GM21576 (cell line): ENCODE data around the gene NR2C1.
"Not testable (repeated sequence)": the region's sequence is repeated elsewhere in the genome, so short reads cannot be mapped to it uniquely, and the experiment has no call there.

ENCODE experiments used
- ATAC-seq: cut with Tn5 transposase; IDR thresholded peaks from one replicate; pipeline ENCODE4 v1.9.1; 2021; ENCODE audit warnings: mild to moderate bottlenecking, moderate library complexity; ENCODE audit not compliant: unreplicated experiment

NR2C1 gene

GRCh38 chr12:95003921-95004272 is 69.5 kb downstream of the NR2C1 start:
- no peak for ATAC-seq

- ATAC-seq: peak; percentile 99
Observed at GRCh38 chr12:95003213-95003920, 70.1 kb downstream of the NR2C1 start, which contains the start of gene NDUFA12. TSS of gene NDUFA12 (minus strand) at chr12:95003697. CDS start at chr12:95003680, 17 bp downstream.

GRCh38 chr12:95002754-95003153 is 70.7 kb downstream of the NR2C1 start:
- ATAC-seq: no peak

DNA sequence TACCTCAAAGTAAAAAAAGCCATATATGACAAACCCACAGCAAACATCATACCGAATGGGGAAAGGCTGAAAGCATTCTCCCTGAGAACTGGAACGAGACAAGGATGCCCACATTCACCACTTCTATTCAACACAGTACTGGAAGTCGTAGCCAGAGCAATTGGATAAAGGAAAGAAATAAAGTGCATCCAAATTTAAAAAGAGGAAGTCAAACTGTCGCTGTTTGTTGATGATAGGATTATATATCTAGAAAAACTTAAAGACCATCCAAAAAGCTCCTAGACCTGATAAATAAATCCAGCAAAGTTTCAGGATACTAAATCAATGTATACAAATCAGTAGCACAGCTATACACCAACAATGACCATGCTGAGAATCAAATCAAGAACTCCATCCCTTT is 75.1 kb downstream of the NR2C1 start:
- no peak for ATAC-seq

- ATAC-seq: no peak
Observed at GRCh38 chr12:94997726-94998125, 75.7 kb downstream of the NR2C1 start.

- no peak for ATAC-seq
Observed at GRCh38 chr12:94997061-94997460, 76.4 kb downstream of the NR2C1 start.

- no peak for ATAC-seq
Observed at GRCh38 chr12:94994312-94994711, 79.1 kb downstream of the NR2C1 start.

DNA sequence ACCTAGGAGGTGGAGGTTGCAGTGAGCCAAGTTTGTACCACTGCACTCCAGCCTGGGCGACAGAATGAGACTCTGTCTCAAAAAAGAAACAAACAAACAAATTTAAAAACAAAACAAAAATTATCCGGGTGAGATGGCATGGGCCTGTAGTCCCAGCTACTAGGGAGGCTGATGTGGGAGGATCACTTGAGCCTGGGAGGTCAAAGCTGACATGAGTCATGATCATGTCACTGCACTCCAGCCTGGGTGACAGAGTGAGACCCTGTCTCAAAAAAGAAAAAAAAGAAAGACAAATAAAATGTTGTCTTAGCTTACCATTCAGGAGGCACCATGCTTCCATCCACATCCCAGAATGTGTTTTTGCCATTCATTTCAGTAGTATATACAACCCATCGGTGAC is 79.6 kb downstream of the NR2C1 start:
- ATAC-seq: not testable (repeated sequence)

DNA sequence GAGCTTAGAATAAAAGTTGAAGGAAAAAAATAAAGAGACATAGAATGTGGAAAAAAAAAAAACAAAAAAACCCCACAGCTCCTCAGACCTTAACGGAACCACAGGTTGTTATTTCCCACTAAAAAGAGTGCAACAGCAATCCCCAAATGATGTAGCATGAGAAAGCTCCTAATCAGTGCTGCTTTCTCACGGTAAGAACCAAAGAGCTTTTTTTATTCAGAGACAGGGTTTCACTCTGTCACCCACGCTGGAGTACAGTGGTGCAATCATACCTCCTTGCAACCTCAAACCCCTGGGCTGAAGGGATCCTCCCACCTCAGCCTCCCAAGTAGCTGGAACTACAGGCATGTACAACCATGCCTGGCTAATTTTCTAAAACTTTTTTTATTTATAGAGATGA is 83.2 kb downstream of the NR2C1 start:
- no peak for ATAC-seq

DNA sequence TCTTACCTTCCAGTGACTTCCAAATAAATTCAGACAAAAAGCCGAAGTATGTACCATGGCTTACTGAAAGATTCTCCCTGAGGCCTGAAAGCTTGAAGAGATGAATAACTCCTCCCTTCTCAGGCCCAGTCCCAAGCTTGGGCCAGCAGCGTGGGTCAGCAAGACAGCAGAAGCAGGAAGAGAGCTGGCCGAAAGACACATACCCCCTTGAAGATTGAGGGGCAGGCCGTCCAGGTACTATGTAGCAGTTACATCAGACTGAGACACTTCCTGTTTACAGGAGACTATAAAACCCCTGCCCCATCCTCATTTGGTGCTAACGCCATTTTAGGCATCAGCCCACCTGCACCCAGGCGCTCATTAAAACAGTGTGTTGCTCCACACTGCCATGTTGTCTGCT is 84.9 kb downstream of the NR2C1 start:
- no peak for ATAC-seq

DNA sequence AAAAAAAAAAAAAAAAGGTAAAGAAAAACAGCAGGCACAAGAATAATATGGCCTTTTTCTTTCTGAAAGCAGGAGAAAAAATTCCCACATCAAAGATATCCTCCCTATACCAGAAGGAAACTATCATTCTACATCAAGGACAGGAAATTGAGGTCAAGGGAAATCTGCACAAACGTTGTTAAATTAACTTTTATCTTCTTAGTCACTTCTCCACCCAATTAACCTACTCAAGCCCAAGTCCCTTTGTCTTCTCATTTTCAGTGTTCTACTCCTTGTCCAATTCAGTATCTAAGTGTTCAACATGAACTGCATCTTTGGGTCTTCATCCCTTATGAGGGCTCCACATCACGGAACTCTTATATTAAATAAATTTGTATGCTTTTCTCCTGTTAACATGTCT is 85.6 kb downstream of the NR2C1 start:
- no peak for ATAC-seq

DNA sequence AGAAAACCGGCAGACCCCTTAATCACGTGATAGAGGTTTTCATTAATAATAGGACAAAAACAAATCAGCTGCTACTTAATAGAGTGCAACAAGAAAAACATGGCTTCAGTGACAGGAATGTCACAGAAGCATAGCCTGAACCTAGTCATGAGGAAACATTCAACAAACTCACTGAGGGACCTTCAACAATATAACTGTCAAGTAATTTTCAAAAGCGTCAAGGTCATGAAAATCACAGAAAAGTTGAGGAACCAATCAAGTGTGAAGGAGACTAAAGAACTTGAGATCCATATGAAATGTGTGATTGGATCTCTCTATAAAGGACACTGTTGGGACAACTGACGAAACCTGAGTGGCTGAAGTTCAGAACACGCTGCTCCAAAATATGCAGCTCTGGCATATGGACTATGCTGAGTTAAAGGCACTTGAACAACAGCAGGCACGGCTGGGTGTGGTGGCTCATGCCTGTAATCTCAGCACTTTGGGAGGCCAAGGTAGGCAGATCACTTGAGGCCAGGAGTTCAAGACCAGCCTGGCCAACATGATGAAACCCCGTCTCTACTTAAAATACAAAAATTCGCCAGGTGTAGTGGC is 86.2 kb downstream of the NR2C1 start:
- ATAC-seq: no peak

DNA sequence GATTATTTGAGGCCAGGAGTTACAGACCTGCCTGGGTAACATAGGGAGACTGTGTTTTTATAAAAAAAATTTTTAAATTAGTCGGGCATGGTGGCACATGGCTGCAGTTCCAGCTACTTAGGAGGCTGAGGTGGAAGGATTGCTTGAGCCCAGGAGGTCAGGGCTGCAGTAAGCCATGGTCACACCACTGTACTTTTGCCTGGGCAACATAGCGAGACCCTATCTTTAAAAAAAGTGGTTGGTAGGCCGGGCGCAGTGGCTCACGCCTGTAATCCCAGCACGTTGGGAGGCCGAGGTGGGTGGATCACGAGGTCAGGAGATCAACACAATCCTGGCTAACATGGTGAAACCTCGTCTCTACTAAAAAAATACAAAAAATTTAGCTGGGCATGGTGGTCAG is 88.3 kb downstream of the NR2C1 start:
- not testable (repeated sequence) for ATAC-seq

- no peak for ATAC-seq
Observed at GRCh38 chr12:94983321-94983720, 90.1 kb downstream of the NR2C1 start.

DNA sequence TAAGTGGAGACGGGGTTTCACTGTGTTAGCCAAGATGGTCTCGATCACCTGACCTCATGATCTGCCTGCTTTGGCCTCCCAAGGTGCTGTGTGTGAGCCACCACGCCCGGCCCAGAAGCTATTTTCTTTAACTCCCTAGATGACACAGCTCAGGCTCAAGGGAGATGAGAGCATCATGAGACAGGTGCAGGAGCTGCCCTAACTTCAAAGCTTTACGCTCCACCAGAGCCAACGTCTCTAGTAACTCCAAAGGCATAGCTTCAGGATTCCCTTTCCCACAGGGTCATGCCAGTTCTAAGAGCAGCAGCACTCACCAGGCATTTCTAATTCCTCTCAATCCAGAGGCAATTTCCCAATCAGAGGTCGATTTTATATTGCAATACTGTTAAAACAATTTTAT is 91.0 kb downstream of the NR2C1 start:
- no peak for ATAC-seq

GRCh38 chr12:94980577-94980976 is 92.8 kb downstream of the NR2C1 start:
- no peak for ATAC-seq

GRCh38 chr12:94979941-94980340 is 93.5 kb downstream of the NR2C1 start:
- no peak for ATAC-seq

- no peak for ATAC-seq
Observed at GRCh38 chr12:94977766-94978468, 95.5 kb downstream of the NR2C1 start.

DNA sequence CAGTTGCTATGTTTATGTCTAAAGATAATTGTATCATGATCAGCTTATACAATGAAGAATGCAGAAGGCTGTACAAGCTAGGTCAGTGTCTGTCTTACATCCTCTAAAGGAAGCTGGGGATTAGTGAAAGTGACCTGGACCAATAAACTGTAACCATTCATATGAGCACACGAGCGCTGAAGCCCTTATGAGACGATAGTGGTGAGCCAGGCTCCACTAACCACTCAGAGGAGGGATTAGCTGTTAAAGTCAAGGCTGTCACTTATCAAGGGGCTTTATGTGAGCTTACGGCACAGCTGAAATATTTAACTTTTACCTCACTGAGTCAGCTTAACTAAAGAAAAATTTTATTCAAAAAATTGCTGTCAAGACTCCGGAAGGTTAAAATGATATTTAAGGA is 100.2 kb downstream of the NR2C1 start:
- ATAC-seq: no peak

DNA sequence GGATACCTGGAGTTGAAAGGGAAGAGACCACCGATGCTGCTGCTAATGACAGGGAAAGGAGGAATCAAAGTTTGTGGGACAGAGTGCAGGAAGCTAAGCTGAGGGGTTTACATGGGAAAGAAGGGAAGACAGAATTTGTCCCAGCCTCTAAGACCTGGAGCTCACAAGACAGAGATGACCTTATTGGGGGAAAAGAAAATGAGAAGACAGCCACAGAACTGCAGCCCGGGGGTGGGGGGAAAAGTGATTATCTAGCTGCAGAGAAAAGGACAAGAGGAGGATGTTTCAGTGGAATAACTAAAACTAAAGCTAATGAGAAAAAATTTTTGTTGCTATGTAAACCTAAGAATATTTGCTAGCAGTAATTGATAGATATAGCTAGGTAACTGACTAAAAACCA is 100.6 kb downstream of the NR2C1 start:
- ATAC-seq: no peak

DNA sequence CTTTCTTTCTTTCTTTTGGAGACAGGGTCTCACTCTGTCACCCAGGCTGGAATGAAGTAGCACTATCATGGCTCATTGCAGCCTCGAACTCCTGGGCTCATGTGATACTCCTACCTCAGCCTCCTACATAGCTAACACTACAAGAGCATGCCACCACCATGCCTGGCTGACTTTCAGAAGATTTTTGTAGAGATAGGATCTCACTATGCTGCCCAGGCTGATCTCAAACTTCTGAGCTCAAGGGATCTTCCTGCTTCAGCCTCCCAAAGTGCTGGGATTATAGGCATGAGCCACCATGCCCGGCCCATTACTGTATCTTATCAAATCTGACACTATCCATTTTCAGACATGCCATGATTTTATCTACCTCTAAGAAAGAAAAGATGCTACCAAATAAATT is 101.5 kb downstream of the NR2C1 start:
- ATAC-seq: no peak

- no peak for ATAC-seq
Observed at GRCh38 chr12:94970560-94970959, 102.9 kb downstream of the NR2C1 start.
